HepG2 (cell line): Measurements from ENCODE around the gene LHB. TPM values are rescaled to one million over a fixed set of nuclear protein-coding genes. Genes with fewer than 3 reads are reported as not detected.

Experiments
- AFF4 ChIP-seq: sonication (generic); formaldehyde crosslinking; IDR thresholded peaks from 2 replicates; pipeline ENCODE4 v1.4.0; 2020; ENCODE audit warnings: missing genetic modification reagents
- ATF7-NPFF ChIP-seq: sonication (generic); formaldehyde crosslinking; IDR thresholded peaks from 2 replicates; pipeline ENCODE4 v1.8.1; 2023; ENCODE audit warnings: mild to moderate bottlenecking, low read depth, missing genetic modification reagents, moderate library complexity
- E2F1 ChIP-seq: sonication (generic); formaldehyde crosslinking; IDR thresholded peaks from 2 replicates; pipeline ENCODE4 v1.5.0; 2020; ENCODE audit warnings: missing genetic modification reagents
- HMG20B ChIP-seq: conservative IDR thresholded peaks from 2 replicates; pipeline ENCODE4 v1.6.1; 2016; ENCODE audit warnings: missing genetic modification reagents, missing compliant biosample characterization
- HNF1B ChIP-seq: sonication (generic); formaldehyde crosslinking; IDR thresholded peaks from 2 replicates; pipeline ENCODE4 v1.5.1; 2020; ENCODE audit warnings: mild to moderate bottlenecking, moderate library complexity, missing genetic modification reagents
- POLR2AphosphoS5 ChIP-seq: IDR thresholded peaks from 2 replicates; pipeline ENCODE4 v1.6.1; 2012; ENCODE audit warnings: low read depth, low read length
- SRSF1 ChIP-seq: fragments of 200-400 bp; formaldehyde crosslinking; optimal IDR thresholded peaks from 2 replicates; pipeline ENCODE3; 2017; ENCODE audit warnings: mild to moderate bottlenecking, low read depth, low read length, moderate library complexity
- TIGD3 ChIP-seq: sonication (generic); formaldehyde crosslinking; IDR thresholded peaks from 2 replicates; pipeline ENCODE4 v1.5.1; 2020; ENCODE audit warnings: mild to moderate bottlenecking, missing genetic modification reagents, borderline replicate concordance
- ZMYM2 ChIP-seq: sonication (generic); formaldehyde crosslinking; IDR thresholded peaks from 2 replicates; pipeline ENCODE4 v1.8.0; 2022; ENCODE audit warnings: mild to moderate bottlenecking, missing genetic modification reagents
- ZNF205 ChIP-seq: IDR thresholded peaks from 2 replicates; pipeline ENCODE4 v1.6.1; 2018; ENCODE audit warnings: missing biosample characterization, missing genetic modification reagents
- ZNF557 ChIP-seq: sonication (generic); formaldehyde crosslinking; IDR thresholded peaks from 2 replicates; pipeline ENCODE4 v1.4.0; 2020; ENCODE audit warnings: missing genetic modification reagents
- ZNF605 ChIP-seq: sonication (generic); formaldehyde crosslinking; IDR thresholded peaks from 2 replicates; pipeline ENCODE4 v1.8.0; 2022; ENCODE audit warnings: mild to moderate bottlenecking, missing genetic modification reagents
- ZSCAN12 ChIP-seq: sonication (generic); formaldehyde crosslinking; IDR thresholded peaks from 2 replicates; pipeline ENCODE4 v1.9.0; 2021; ENCODE audit warnings: mild to moderate bottlenecking, missing genetic modification reagents
- polyA plus RNA-seq, 8 experiments: library from polyadenylated mRNA; depleted of rRNA in 3 of 8; stranded (reverse) in 7 of 8; unstranded in 1 of 8; fragments of >200 nt; fragmentation: Illumina TruSeq in 4 of 8; extraction: Trizol in 4 of 8; gene quantifications; 2 replicates each; pipeline versions ENCODE4 v1.2.1 to v1.2.3, GENCODE V29; 2011 to 2016; ENCODE audit warnings: low read depth in 4 of 8, missing spikeins in 1 of 8, mixed read lengths in 1 of 8; ENCODE audit not compliant: insufficient read depth in 1 of 8
- total RNA-seq, 5 experiments: library from RNA; depleted of rRNA; stranded (reverse); fragments of >200 nt; fragmentation: Illumina TruSeq; extraction: Trizol; gene quantifications; 2 replicates each; pipeline ENCODE4 v1.2.3, GENCODE V29; 2016; ENCODE audit warnings: low read depth in 1 of 5

Gene LHB
- total and polyA plus RNA-seq, 2 of the 13 experiments (the other 11 are each of a cell fraction or from before 2014, with no cell fraction given), result not detected

- TF ChIP-seq E2F1 (peak; percentile 37; the same call in 1 of the 2 replicates), ZMYM2 (peak; percentile 40; the same call in 1 of the 2 replicates), HMG20B (0 out of 2 replicates have a peak, but pooled peaks have one; percentile 10), POLR2AphosphoS5 (peak; percentile 57), ZSCAN12 (CRISPR knock-in tag) (0 out of 2 replicates have a peak, but pooled peaks have one; percentile 15), TIGD3 (CRISPR knock-in tag) (0 out of 2 replicates have a peak, but pooled peaks have one; percentile 64), ZNF605 (peak; percentile 75; the same call in 1 of the 2 replicates), ZNF205 (peak; percentile 55; the same call in 1 of the 2 replicates), ATF7-NPFF (CRISPR knock-in tag) (0 out of 2 replicates have a peak, but pooled peaks have one; percentile 11), AFF4 (CRISPR knock-in tag) (peak; percentile 55), HNF1B (CRISPR knock-in tag) (0 out of 2 replicates have a peak, but pooled peaks have one; percentile 0), ZNF557 (CRISPR knock-in tag) (peak; percentile 57; the same call in 1 of the 2 replicates), SRSF1 (no peak)
Measured at GRCh38 chr19:48966541-48967345, 50.1 kb downstream of the LHB start (continued).
